Activated CD8-positive, alpha-beta T cell treated with anti-CD3 and anti-CD28 coated beads for 36 hours (primary cell): ENCODE results near the gene SH2D1A. TPM values are rescaled to one million over a fixed set of nuclear protein-coding genes. Genes with fewer than 3 reads are reported as not detected.

ENCODE experiments used
- ATAC-seq: fragments of 200-7000 bp; cut with Tn5 transposase; one replicate; pipeline ENCODE4 v1.10.0; 2021; ENCODE audit warnings: mild to moderate bottlenecking, moderate library complexity
- CTCF ChIA-PET: fragments of 350-600 bp; sonication (Branson Sonifier 250); formaldehyde crosslinking; loops from one replicate; lab custom pipeline; 2021; ENCODE audit warnings: antibody characterized with exemption; lab: Charles Lee
- POLR2A ChIA-PET: fragments of 350-600 bp; sonication (Branson Sonifier 250); formaldehyde crosslinking; loops from one replicate; lab custom pipeline; 2021; ENCODE audit warnings: antibody characterized with exemption; lab: Charles Lee
- DNase-seq: peaks from one replicate; pipeline ENCODE4 v3.0.0-alpha.2; 2020
- H3K27ac Mint-ChIP-seq: one replicate; pipeline ENCODE4 v1.8.0; 2021; ENCODE audit warnings: mild to moderate bottlenecking, mixed read lengths
- H3K27me3 Mint-ChIP-seq: one replicate; pipeline ENCODE4 v1.8.0; 2021; ENCODE audit warnings: mixed read lengths
- H3K36me3 Mint-ChIP-seq: one replicate; pipeline ENCODE4 v1.8.0; 2021; ENCODE audit warnings: low read depth, mixed read lengths
- H3K4me1 Mint-ChIP-seq: one replicate; pipeline ENCODE4 v1.8.0; 2021; ENCODE audit warnings: low read depth, mixed read lengths
- H3K4me3 Mint-ChIP-seq: one replicate; pipeline ENCODE4 v1.8.0; 2021; ENCODE audit warnings: mild to moderate bottlenecking, moderate library complexity, mixed read lengths
- H3K9me3 Mint-ChIP-seq: one replicate; pipeline ENCODE4 v1.8.0; 2021; ENCODE audit warnings: mixed read lengths
- CTCF ChIP-seq: fragments of 200-600 bp; IDR thresholded peaks from one replicate; pipeline ENCODE4 v1.8.0; 2022; ENCODE audit warnings: antibody characterized with exemption, mild to moderate bottlenecking
- intact Hi-C: fragments of 100-400 bp; cut with micrococcal nuclease; formaldehyde crosslinking; loops from one replicate; pipeline ENCODE4 v1.10.0; 2022
- total RNA-seq, 2 experiments: library from RNA; stranded (reverse); gene quantifications; one replicate each; pipeline ENCODE4 v1.2.3, GENCODE V29; 2021

Gene SH2D1A
- total RNA-seq, 2 experiments from 2014 or later = 40.9 to 43.2 TPM

DNA sequence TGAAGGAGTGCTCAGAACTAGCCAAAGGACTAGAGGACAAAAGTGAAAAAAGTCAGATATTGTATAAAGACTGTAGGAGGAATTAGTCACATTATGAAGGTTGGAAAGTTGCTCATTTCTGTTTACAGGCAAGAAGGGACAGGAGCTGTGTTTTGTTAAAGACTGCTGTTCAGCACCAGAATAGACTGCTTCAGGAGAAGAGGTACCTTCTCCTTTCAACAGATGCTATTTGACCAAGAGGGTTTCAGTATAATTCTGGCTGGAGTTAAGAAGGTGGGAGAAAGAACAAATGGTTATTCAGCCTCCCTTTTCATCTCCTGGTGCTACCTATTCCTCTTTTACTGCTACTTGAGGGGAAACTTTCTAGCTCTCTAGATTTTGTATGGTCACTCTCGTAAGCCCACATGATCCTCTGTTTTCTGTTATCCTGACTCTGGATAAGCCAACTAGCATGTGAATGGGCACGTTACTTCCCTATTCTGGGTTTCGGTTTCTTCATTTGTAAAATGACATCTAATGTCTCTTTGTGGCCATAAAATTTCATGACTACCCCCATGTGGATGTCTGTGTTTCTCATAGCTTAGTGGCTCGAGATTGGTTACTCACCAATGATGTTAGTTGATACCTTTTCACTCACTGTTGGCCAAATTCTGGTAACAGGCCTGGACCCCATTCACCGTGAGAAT, 68.9 kb downstream of the SH2D1A start:
- CTCF ChIA-PET = no interaction called here
- no peaks in the 10 kb centered on the region for H3K9me3 Mint-ChIP-seq
- H3K27ac Mint-ChIP-seq = no peak overlapping the region
- DNase-seq = no peak
- ATAC-seq = no peak
- POLR2A ChIA-PET = no interaction called here
- intact Hi-C loops = no loop called here
- no peak for TF ChIP-seq CTCF
- no peaks in the 10 kb centered on the region for H3K27me3 Mint-ChIP-seq
- H3K4me3 Mint-ChIP-seq = no peak overlapping the region
- H3K4me1 Mint-ChIP-seq = no peaks in the 10 kb centered on the region
- no peaks in the 10 kb centered on the region for H3K36me3 Mint-ChIP-seq

DNA sequence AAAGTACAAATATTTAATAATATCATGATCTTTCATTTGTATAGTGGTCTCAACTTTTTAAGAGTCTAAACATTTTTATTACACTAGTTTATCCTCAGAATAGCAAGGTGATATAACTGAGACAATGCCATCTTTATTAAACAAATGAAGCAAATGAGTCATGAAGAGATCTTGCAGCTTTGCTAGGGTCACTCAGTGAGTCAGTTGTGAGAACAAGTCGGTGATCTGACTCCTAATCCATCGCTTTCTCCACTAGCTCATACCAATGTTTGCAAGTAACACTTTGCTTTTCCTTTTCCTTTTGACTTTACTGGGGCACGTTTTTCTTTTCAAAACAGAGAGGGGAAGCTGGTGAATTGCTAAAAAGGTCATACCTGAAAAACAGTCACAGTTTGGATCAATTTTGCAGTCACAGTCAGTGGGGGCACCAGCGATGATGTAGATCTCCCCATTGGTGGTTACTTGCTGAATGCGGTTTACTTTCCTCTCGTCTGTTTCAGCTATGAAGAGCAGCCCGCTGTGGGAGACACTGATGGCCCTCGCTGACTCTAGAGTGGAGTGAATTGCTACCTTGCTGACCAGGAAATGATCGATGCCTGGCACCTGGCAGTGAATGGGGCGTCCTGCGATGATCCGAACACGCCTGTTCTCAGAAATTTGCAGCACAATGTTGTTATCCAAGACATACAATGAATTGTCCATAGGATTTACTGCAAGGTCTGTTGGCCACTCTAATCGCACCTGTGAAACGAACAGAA, 75.7 kb downstream of the SH2D1A start:
- Mint-ChIP-seq H3K9me3 (no peaks in the 10 kb centered on the region), H3K27ac (no peak overlapping the region), H3K27me3 (no peaks in the 10 kb centered on the region), H3K36me3 (peaks cover 5% of the 10 kb centered on the region), H3K4me3 (no peak overlapping the region), H3K4me1 (no peaks in the 10 kb centered on the region)
- DNase-seq = no peak
- no peak for TF ChIP-seq CTCF
- CTCF ChIA-PET = interaction anchor here (1.2 kb wide), 1 partner anchor 15 kb away, joined by 3 read pairs; no protein-coding TSS in a partner anchor
- intact Hi-C loops = no loop called here
- no peak for ATAC-seq
- POLR2A ChIA-PET = no interaction called here

Other genes starting within 250 kb of the SH2D1A start
- under 1 TPM in 1 of 2 experiments, not detected in 1; 0.23 TPM for gene TEX13D, start 13.9 kb upstream of the SH2D1A start, total RNA-seq